Stomach (tissue), 9 donors: ENCODE measurements around the gene CHRNA1. TPM values are rescaled to one million over a fixed set of nuclear protein-coding genes. Genes with fewer than 3 reads are reported as not detected.

Source experiments
- DNase-seq, 2 donors: peaks; one replicate each; pipeline versions ENCODE4 v3.0.0 to v3.0.0-alpha.2; 2013 to 2019
- H3K27ac ChIP-seq, 5 donors: fragments of 200-600 bp in 4 of 5; sonication (generic) in 4 of 5; one replicate each; pipeline ENCODE4 v1.5.1; 2013 to 2019; ENCODE audit warnings: mild to moderate bottlenecking in 1 of 5, moderate library complexity in 1 of 5
- H3K27me3 ChIP-seq, 3 donors: fragments of 200-600 bp; sonication (generic); one replicate each; pipeline ENCODE4 v1.5.1; 2017 to 2019; ENCODE audit warnings: mixed run types in 1 of 3
- H3K36me3 ChIP-seq, 4 donors: fragments of 200-600 bp; sonication (generic); 1 replicate in 3 of 4; 2 replicates in 1 of 4; pipeline ENCODE4 v1.5.1; 2016 to 2019
- H3K4me1 ChIP-seq, 4 donors: fragments of 200-600 bp; sonication (generic); one replicate each; pipeline ENCODE4 v1.5.1; 2016 to 2019
- H3K4me3 ChIP-seq, 4 donors: fragments of 200-600 bp; sonication (generic) in 3 of 4; one replicate each; pipeline ENCODE4 v1.5.1; 2016 to 2019; ENCODE audit warnings: mild to moderate bottlenecking in 1 of 4
- H3K9me3 ChIP-seq, 4 donors: fragments of 200-600 bp; sonication (generic); one replicate each; pipeline ENCODE4 v1.5.1; 2016 to 2019
- EP300 ChIP-seq: sonication (generic); formaldehyde crosslinking; IDR thresholded peaks from one replicate; pipeline ENCODE4 v1.6.1; 2017; ENCODE audit warnings: antibody characterized with exemption
- POLR2A ChIP-seq, 4 donors: fragments of 450-650 bp; IDR thresholded peaks; one replicate each; pipeline ENCODE4 v1.6.1; 2016; ENCODE audit warnings: antibody characterized with exemption in 4 of 4, control low read depth in 2 of 4, mild to moderate bottlenecking in 1 of 4, moderate library complexity in 1 of 4
- POLR2AphosphoS5 ChIP-seq, 3 donors: sonication (generic); formaldehyde crosslinking; IDR thresholded peaks; one replicate each; pipeline ENCODE4 v1.6.1; 2016; ENCODE audit warnings: antibody characterized with exemption in 3 of 3
- WGBS, 5 donors: extraction: QIAGEN DNeasy Blood & Tissue Kit in 3 of 5; methylation state at CpG; one replicate each; pipeline versions ENCODE4 v1.1.5 to v1.1.7; 2013 to 2018; 5-methylcytosine and 5-hydroxymethylcytosine counted together
- intact Hi-C: fragments of 100-400 bp; cut with DNase I; formaldehyde crosslinking; loops from one replicate; pipeline ENCODE4 v1.15.1; 2023; ENCODE audit warnings: low total_unique reads
- polyA plus RNA-seq, 3 donors: library from polyadenylated mRNA; stranded (reverse); fragments of 200-250 nt; gene quantifications; one replicate each; pipeline ENCODE4 v1.2.3, GENCODE V29; 2013
- total RNA-seq, 5 donors: library from RNA; depleted of rRNA; stranded (reverse); fragments of >200 nt; gene quantifications; one replicate each; pipeline versions ENCODE4 v1.1.0 to v1.2.3, GENCODE V29; 2014 to 2016
- TF ChIP-seq, protein P1 (sequence below), 7 experiments: fragments of 450-650 bp in 4 of 7; fragments of 200-600 bp in 3 of 7; sonication (generic) in 3 of 7; IDR thresholded peaks; one replicate each; pipeline ENCODE4 v1.5.1; 2016 to 2019; ENCODE audit warnings: antibody characterized with exemption in 7 of 7, control low read depth in 2 of 7, mild to moderate bottlenecking in 1 of 7
- donor health status: healthy with polysubstance abuse.
- donor health status: Bipolar disorder and iron deficiency.
- donor health status: healthy.

CHRNA1 gene
- total and polyA plus RNA-seq, 8 donors, result 0.46 TPM; not detected in 7

DNA sequence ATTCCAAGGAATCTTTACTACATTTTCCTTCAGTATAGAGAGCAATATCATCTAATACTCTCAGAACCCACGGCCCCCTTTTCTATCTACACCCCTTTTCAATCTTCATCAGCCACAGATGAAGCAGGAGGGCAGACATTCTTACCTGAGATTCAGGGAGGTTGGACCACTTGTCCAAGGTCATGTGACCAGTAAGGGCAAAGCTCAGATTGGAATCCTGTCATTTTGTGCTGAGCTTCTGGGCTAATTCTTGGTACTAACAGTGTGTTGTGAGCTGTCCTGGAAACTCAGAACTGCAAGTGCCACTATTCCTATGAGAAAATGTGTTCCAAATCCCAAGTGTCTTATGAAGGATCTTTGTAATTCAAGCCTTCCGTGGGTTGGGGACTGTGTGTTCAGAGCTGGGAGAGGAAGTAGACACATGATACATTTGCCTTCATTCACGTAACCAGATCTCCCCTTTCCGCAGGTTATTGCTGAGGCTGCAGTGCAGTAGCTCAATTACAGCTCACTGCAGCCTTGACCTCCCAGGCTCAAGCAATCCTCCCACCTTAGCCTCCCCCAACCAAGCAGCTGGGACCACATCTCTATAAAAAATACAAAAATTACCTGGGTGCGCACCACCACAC, 3.3 kb downstream of the CHRNA1 start:
- no peaks in the 10 kb centered on the region for H3K4me1 ChIP-seq
- no peak overlapping the region for H3K4me3 ChIP-seq
- no peak for DNase-seq
- no peak for TF ChIP-seq POLR2AphosphoS5 (IDR thresholded peaks at IDR 0.05)
- TF ChIP-seq EP300, result no peak
- TF ChIP-seq, protein P1, sequence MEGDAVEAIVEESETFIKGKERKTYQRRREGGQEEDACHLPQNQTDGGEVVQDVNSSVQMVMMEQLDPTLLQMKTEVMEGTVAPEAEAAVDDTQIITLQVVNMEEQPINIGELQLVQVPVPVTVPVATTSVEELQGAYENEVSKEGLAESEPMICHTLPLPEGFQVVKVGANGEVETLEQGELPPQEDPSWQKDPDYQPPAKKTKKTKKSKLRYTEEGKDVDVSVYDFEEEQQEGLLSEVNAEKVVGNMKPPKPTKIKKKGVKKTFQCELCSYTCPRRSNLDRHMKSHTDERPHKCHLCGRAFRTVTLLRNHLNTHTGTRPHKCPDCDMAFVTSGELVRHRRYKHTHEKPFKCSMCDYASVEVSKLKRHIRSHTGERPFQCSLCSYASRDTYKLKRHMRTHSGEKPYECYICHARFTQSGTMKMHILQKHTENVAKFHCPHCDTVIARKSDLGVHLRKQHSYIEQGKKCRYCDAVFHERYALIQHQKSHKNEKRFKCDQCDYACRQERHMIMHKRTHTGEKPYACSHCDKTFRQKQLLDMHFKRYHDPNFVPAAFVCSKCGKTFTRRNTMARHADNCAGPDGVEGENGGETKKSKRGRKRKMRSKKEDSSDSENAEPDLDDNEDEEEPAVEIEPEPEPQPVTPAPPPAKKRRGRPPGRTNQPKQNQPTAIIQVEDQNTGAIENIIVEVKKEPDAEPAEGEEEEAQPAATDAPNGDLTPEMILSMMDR (IDR thresholded peaks at IDR 0.05), result no peak
- TF ChIP-seq POLR2A (IDR thresholded peaks at IDR 0.05), result no peak
- H3K27me3 ChIP-seq, result peaks cover 0 to 4% (median 0%) of the 10 kb centered on the region in 3 donors
- intact Hi-C loops, result no loop called here
- no peaks in the 10 kb centered on the region for H3K36me3 ChIP-seq
- H3K27ac ChIP-seq, result no peak overlapping the region
- 87 to 96% (median 93%) methylated on average over 5 of the region's 5 CpGs for WGBS, 5 donors
- no peaks in the 10 kb centered on the region for H3K9me3 ChIP-seq

DNA sequence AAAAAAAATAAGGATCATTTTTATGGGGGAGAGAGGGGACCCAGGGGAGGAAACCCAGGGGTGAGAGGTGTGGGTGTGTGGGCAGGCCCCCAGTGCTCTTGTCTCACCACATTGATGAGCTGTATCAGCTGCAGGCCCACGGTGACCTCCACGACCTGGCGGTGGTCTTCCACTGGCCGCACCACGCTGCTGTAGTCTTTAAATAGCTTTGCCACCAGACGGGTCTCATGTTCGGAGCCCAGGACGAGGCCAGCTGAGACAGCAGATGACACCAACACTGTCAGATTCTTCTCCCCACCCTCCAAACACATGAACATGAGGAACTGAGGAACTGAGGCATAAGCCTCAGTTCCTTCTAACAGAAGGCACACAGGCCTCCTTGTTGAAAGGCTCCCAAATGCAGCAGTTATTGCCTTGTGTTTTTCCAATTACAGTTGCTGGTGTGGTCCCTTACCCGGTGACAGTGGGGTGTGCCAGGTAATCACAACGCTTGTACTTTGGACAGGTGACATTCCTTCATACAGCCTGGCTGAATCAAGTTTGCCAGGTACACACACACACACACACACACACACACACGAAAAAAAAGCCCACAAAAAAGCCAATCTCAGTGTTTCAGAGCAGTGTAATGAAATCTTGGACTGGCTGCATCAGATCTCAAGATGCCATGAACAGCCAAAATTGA, 4.7 kb downstream of the CHRNA1 start:
- no peak overlapping the region for H3K4me3 ChIP-seq
- H3K36me3 ChIP-seq, result no peaks in the 10 kb centered on the region
- H3K27ac ChIP-seq, result no peak overlapping the region
- WGBS, 5 donors, result 72 to 85% (median 74%) methylated on average over 10 to 11 of the region's 11 CpGs
- no peaks in the 10 kb centered on the region for H3K27me3 ChIP-seq
- intact Hi-C loops, result no loop called here
- H3K4me1 ChIP-seq, result no peaks in the 10 kb centered on the region
- H3K9me3 ChIP-seq, result no peaks in the 10 kb centered on the region
- TF ChIP-seq POLR2AphosphoS5 (IDR thresholded peaks at IDR 0.05) (no peak), EP300 (no peak), POLR2A (IDR thresholded peaks at IDR 0.05) (no peak)
- TF ChIP-seq, protein P1 (IDR thresholded peaks at IDR 0.05), result no peak
- DNase-seq, result peak in 1 of 2 donors; percentile 27

DNA sequence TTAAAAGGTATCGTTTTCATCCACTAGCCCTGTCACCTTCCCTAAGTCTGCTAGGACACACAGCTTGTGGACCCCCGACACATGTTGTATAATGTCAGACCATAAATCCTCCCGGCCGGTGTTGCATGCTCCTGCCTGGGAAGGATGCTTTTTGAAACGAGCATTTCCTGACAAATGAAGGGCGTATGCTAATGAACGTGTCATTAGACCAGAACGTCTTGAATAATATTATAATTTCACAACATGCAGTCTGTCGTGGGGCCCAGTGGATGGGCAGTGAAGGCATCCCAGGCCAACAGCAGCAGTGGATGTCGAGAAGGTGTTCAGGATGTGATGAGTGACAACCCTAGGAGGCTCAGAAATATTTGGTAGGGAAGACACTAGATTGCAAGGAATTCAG, 7.5 kb downstream of the CHRNA1 start:
- TF ChIP-seq POLR2A (IDR thresholded peaks at IDR 0.05) (no peak), POLR2AphosphoS5 (IDR thresholded peaks at IDR 0.05) (no peak)
- Histone ChIP-seq H3K27me3 (no peaks in the 10 kb centered on the region), H3K36me3 (no peaks in the 10 kb centered on the region), H3K4me3 (no peak overlapping the region), H3K9me3 (no peaks in the 10 kb centered on the region), H3K4me1 (no peaks in the 10 kb centered on the region), H3K27ac (no peak overlapping the region)
- no peak for DNase-seq
- intact Hi-C loops, result no loop called here
- 73 to 82% (median 77%) methylated on average over 10 of the region's 10 CpGs for WGBS, 5 donors

DNA sequence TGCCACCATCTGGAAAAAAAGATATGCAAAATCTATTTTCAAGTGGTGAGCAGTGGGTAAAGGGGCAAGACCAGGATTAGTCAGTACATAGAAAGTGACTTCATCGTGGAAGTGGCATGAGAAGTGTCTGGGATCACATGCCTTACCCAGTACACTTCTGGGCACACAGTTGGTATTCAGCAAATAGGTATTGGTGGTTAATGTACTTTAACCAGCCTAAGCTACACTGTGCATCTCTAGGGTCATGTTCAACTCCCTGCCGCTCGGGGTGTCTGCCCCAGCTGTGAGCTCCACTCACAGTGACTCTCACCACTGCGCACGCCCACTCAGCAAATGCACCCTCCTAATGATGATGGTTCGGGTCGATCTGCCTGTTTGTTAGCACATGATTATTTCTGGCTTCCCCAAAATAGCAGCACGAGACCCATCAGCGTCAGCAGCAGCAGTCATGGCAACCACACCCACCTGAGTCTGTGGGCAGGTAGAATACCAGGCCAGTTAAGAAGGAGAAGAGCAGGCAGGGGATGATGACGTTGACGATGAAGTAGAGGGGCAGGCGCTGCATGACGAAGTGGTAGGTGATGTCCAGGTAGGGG, 11.1 kb downstream of the CHRNA1 start:
- TF ChIP-seq, protein P1 (IDR thresholded peaks at IDR 0.05), result no peak
- TF ChIP-seq EP300 (no peak), POLR2AphosphoS5 (IDR thresholded peaks at IDR 0.05) (no peak), POLR2A (IDR thresholded peaks at IDR 0.05) (no peak)
- H3K4me1 ChIP-seq, result no peaks in the 10 kb centered on the region
- 83 to 90% (median 84%) methylated on average over 13 of the region's 13 CpGs for WGBS, 5 donors
- intact Hi-C loops, result no loop called here
- H3K27me3 ChIP-seq, result no peaks in the 10 kb centered on the region
- H3K4me3 ChIP-seq, result no peak overlapping the region
- DNase-seq, result no peak
- H3K27ac ChIP-seq, result no peak overlapping the region
- H3K36me3 ChIP-seq, result no peaks in the 10 kb centered on the region
- no peaks in the 10 kb centered on the region for H3K9me3 ChIP-seq
